Activated CD8-positive, alpha-beta memory T cell treated with anti-CD3 and anti-CD28 coated beads for 24 hours (primary cell): ENCODE data around the gene TET2.

Source experiments
- DNase-seq: peaks from one replicate; pipeline ENCODE4 v3.0.0-alpha.2; 2020

The TET2 gene

DNA sequence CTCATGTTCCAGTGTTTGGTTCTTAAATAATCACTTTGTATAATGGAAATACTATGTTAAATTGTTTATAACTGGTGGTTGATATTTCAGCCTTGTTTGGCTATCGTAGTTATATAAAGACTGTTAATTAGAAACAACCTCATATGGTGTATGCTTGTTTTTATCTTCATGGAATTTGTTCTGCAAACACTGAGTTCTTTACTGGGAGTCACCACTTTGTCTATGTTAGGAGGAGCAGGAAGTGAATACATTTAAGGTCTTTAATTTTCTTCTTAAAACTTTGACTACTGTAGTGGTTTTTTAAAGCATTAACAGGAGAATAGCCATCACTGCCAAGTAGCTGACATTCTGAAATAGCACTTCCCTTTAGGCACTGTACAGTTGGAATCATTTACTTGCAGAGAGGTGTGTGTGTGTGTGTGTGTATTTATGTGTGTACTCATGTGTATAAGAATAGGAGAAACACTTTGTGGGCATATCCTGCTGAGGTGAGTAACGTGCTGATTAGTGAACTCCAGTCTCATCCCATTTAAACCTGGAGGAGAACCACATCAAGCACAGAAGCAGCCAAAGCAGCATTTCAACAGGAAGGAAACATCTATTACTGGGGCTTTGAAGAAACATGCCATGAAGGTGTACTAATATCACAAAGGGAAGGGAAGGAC lies 37.8 kb downstream of the TET2 start:
- DNase-seq: no peak

DNA sequence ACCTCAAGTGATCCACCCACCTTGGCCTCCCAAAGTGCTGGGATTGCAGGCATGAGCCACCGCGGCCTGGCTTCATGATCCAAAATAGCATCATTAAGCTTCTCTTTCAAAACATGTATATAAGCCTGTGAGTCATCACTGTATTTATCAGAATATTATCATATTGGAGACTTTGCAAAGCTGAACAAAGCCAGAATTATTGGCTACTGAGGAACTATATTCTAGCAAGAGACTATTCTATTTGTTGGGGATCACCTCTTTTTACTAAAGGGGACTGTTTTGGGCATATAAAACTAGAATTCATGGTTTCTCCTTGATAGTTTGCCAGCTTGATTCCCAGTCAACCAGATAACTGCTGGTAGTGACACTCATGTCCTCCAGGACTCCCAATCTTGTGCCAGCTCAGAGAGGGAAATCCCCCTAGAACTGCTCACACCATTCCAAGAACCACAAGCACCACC lies 40.1 kb downstream of the TET2 start:
- no peak for DNase-seq

DNA sequence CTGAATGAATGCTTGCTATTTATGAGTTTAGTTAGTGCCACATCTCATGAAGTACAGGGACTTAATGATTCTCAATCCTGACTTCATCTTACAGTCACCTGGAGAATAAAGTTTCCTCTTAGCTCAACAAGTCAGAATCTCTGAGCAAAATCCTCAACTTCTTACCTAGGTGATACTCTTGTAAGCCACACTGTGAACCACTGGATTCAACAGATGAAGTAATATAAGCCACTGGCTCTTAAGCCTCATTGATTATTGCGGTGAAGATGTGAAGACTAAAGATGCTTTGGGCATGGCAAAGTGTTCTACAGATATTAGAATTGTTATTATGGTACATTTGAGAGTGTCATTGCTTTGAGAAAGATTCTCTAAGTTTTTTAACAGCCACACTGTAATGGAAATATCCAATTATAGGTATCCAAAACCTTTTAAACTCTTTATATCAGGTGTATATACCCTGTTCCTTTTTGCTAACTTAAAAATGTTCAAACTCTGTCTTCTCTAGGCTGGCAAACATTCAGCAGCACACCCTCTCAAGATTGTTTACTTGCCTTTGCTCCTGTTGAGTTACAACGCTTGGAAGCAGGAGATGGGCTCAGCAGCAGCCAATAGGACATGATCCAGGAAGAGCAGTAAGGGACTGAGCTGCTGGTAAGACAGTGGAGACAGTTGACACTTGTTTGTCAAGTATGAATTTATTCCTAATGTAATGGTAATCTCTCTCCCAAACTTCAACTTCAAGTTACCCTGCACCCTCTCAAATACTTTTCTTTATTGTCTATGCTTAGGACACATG lies 43.4 kb downstream of the TET2 start:
- no peak for DNase-seq

DNA sequence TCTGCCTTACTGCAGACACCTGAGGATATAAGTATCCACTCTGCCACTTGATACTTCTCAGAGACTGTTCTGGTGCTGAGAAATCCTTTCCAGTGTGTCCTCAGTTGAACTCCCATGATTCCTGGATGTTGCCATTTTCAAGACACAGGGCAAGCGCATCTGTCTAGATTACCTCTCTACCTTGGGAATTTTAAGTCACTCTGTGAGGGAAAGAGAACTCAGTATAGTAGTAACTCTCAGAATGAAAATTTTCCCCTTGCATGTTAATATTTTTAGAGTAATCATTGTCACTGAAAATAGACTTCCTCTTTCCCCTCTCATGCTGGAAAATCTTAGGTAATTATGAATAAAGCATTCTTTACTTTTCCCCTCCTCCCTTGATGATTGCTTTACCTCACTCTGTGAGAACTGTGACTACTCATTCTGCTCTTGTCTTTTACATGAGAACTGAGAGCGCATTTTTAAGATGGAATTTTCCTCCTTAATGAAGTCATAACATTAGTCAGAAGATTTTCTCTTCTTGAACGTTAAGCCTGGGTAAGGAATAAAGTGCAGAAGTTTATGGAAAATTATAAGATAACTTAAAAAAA lies 45.0 kb downstream of the TET2 start:
- DNase-seq: no peak

DNA sequence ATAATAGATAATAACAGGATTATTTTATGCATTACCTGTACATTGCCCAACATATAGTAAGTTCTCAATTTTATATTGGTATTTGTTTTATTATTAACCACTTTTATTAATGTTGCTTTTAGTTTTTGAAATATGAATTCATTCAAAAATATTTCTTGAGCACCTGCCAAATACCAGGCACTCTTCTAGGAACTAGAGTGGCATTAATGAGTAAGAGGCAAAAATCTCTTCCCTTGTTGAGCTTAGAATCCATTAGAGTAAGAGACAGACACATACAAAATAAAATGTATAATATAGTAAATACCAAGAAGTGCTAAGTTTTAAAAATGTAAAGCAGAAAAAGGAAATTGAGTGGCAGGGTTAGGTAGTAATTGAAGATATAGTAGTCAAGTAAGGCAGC lies 45.8 kb downstream of the TET2 start:
- no peak for DNase-seq

DNA sequence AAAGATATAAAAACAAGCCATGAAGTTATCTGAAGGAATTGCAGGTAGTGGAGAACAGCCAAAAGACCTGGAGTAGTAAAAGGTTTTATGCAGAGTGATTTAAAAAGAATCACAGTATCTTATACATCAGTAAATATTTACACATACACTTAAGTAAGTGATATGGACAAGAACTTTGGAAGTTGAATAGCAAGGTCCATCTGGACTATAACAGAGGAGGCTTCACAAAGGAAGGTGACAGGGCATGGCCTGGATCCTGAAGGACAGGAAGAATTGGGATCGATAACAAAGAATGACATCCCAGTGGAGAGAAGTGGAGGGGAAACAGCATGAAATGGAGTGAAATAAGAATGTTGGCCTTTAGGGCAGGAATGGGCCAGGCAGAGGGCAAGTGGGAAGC lies 46.2 kb downstream of the TET2 start:
- no peak for DNase-seq

DNA sequence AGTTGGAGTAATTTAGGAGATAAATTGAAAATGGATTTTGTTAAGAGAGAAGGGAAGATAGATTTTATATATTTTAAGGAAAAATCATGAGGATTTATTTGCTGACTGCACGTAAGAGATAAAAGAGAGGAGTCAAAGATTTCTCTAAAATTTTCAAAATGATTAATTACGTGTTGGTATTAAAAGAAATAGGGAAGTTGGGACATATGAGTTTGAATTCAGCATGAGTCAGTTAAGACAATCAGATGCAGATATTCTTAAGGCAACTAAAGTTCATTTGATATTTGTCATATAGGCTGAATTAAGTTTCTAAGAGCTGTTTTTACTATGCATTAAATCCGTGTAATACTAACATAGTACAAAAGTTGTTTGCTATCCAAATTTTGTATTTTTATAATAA lies 46.9 kb downstream of the TET2 start:
- no peak for DNase-seq

DNA sequence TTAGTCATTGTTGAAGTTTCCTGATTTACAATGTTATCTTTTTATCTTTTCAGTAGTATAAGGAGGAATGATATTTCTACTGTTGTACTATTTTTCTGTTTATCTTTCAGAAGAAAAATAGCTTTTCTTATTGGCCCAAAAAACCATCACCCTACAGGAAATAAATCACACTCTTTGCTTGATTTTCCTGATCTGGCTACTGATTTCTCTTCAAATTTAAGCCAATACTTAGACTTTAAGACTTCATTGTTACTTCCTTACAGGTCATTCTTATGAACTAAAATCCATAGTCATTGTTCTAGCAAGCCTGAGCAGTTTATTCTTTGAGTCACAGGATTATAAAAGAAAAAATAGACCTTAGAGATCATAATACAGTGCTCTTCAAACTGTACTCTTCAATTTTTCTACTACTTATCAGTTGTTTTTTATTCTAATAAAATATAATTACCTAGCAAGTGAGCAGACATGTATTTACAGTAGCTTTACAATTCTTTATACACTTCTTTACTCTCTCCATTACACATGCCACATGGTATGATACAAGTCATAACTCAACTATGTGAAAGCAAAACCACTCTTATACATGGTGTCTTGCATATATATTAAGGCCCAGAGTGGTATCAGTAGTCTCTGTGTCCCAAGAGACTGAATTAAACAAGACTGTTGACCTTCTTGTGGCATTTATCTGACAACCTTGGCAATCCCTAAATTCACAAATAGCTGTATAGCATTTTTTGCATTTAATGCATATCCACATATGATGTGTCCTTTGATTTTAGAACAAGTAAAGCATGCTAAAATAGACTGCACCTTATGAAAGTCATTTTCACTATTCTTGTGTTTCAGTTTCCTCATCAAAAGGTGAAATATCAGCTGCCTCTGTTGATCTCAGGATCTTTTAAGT lies 47.9 kb downstream of the TET2 start:
- DNase-seq: no peak

DNA sequence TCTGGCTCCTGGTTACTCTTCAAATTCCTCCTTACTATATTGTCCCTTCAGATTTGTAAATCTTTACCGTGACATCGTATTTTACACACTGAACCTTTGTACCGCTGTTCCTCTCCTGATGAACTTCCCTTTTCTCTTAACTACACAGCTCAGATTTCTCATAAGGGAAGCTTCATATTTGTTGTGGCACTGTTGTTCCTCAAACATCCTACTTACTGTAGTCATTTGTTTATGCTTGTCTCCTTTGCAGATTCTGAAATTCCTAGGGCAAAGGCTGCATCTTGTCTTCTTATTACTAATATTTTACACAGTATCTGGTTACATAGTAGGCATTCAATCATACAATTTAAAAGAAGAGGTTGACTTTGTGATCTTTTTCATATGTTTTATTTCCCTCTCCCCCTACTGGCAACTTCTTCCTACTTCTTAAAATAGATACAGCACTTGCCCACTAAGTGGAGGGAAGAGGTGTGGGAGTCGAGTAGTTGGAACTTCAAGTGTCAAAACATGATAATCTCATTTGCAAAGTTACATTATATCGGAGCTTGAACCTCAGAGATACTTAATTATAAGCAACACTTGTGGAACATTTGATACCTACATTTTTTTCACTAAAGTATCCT lies 50.0 kb downstream of the TET2 start:
- DNase-seq: no peak

DNA sequence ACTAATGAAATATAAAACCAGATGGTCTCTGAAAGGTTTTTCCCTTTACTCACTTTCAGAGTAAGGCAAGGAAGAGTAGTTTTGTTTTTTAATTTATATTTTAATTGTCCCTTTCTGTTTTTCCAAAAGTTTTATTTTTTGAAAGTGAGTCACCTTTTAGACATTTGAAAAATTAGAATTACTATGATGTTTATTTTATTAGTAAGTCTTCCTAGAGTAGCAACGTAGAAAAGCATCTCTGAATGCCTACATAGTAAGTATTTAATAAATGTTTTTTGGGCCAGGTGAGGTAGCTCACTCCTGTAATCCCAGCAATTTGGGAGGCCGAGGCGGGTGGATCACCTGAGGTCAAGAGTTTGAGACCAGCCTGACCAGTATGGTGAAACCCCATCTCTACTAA lies 51.1 kb downstream of the TET2 start:
- no peak for DNase-seq

DNA sequence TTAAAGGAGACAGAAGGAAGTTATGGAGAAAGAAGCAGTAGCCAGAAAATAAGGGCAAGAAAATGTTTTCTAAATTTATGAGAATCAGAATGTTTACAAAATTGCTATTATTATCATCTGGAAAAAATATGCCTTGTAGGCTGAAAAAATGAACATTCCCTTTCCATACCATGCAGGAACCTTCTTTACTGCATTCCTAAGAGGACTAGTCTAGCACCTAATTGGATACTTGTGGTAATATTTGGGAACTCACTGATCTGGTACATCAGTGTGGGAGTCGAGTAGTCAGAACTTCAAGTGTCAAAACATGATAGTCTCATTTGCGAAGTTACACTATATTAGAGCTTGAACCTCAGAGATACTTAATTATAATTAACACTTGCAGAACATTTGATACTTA lies 51.9 kb downstream of the TET2 start:
- DNase-seq: no peak

DNA sequence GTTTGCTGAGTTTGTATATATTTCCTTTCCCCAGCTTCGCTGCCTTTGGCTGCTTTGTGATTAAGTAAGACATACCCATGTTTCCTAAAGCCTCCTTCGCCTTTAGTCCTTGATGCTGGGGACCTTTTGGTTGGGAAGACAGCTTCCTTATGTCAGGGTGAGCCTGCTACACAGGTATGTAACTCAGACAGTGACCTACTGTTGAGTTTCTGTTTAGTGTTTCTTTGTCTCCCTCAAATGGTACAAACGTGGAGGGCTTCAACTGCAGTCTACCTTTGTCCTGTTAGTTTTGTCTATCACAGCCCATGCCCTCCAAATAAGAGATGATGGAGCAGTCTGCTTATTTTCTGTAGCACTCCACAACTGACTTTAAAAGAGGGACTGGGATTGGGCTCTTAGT lies 59.5 kb downstream of the TET2 start:
- no peak for DNase-seq

DNA sequence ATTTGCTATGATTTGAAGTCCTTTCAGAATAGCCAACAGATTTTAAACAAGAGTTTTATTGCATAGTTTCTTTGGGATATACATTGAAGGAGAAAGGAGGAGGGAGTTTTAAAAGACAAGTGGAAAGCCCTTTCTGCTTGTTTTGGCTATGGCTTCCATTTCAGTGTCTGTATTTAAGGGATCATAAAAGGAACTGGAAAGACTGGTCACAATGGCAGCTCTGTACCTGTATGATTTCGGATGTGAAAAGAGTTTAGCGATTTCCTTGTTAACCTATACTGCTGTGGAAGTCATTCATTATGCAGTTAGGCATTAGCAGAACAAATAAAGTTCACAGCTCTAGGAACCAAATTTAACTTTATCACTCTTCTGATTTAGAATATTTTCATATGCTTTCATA lies 60.7 kb downstream of the TET2 start:
- no peak for DNase-seq

DNA sequence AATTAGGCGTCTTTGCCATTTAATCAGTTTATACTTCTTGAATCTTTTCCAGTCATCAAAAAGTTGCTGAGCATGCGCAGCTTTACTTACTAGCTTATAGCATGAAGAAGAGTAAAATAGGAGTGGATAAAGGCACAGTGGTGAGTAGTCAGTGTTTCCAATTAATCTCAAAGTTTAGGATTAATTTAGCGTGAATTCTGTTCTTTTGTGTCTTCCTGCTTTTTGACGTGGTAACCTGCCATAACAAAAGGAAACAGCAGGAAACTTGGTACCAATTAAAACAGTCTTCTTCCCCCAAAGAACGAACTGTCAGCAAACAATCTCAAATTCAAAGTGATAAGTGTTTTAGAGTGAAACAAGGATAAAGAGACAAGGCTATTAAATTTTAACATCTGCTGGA lies 61.9 kb downstream of the TET2 start:
- no peak for DNase-seq

DNA sequence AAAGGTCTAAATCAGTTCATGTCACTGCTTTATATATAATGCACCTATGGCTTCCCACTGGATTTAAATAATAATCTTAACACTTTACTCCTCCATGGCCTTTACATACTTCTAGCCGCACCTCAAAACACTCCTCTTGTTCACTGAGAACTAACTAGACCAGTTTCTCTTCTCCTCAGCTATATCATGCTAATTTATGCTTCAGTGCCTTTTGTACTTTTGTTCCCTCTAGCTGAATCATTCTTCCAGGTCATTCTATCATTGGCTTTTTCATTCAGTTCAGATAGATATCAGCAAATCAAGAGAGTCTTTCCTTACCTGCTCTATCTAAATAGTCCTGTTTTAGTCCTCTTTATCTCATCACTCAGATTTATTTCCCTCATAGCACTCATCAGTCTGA lies 64.2 kb downstream of the TET2 start:
- DNase-seq: no peak

DNA sequence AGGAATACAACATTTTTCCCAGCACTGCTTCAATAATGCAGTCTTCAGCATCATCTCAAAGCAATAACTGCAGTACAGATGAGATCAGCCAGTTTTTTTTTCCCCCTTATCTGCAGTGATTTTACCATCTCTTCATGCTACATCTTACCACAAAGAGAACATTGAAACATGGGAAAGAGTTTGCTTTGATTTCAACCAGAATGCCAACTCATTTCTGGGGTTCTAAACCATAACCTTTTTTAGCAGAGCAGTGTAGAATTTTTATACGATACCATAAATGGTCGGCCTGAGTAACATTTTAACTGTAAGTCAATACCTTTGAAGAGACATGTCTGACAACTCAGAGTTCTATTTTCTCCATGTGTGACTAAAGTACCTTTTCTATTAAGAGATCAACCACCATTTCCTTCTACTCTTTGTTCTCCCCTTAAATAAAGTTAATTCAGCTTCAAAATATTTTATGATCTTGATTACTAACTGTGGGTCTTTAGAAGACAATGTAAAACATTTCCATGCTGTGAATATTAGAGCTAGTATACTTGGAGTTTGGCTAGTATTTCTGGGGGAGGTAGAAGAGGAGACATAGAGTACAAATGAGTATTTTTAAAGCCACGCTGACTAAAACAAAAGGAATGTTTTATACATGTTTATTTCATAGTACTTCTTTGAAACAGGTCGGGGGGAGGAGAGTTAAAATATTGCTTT lies 69.1 kb downstream of the TET2 start:
- no peak for DNase-seq

DNA sequence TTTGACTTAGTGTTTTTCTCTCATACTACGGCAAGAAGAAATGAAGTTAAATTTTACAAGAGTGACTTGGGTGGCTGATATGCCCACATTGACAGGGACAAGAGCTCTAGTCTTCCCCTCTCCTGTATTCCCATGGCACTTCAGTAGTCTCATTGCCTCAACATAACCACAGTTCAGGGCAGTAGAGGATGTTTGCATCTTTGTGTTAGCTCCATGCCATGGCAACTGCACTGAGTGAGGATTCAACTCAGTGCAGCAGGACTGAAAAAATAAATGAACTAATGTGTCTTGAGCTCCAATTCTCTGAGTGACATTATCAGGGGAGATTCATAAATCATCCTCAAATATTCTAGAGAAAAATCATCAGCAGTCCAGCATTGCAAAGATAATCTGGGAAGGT lies 78.8 kb downstream of the TET2 start:
- DNase-seq: no peak

DNA sequence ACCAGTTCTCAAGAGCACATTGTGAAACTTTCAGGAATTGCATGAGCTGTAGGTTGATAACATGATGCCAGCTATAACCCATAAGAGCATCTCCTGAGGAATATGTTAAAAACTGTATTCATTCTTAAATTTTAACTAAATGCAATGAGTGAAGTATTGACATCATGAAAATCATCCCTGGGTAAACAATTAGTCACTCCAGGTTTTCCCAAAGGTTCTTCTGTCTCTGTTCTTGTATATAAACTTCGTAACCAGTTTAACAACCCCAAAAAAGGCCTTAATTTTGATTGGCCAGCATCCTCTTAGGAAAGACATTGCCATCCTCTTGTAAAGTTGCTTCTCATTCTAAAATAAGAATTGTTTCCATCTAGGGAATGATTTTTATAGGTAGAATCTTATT lies 80.4 kb downstream of the TET2 start:
- DNase-seq: no peak

DNA sequence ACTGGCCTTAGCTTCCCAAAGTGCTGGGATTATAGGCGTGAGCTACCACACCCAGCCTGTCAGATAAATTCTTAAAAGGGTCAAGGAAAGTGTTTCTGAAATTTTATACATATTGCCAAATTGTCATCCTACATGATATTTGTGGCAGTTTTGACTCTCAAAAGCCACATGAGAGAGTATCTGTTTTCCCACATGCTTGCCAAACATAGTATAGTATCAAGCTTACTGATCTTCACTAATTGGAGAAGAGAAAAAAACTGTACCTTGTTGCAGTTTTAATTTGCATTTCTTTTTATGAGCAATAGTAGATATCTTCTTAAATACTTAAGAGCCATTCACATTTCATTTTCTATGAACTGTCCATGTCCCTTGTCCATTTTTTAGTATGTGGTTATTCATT lies 83.6 kb downstream of the TET2 start:
- no peak for DNase-seq

DNA sequence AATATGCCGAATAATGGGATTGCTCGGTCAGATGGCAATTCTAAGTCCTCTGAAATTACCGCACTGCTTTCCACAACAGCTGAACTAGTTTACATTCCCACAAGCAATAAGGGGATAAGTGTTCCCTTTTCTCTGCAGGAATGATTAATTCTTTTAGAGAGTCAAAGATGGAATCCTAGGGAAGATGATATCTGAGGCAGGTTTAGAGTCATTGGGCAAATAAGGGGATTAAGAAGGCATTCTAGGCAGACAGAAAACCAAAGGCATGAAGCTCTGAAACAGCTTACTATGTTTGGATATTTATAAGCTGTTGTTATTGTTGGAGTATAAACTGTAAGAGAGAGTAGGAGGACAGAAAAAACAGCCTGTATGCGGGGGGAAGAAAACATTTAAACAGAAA lies 85.7 kb downstream of the TET2 start:
- no peak for DNase-seq

DNA sequence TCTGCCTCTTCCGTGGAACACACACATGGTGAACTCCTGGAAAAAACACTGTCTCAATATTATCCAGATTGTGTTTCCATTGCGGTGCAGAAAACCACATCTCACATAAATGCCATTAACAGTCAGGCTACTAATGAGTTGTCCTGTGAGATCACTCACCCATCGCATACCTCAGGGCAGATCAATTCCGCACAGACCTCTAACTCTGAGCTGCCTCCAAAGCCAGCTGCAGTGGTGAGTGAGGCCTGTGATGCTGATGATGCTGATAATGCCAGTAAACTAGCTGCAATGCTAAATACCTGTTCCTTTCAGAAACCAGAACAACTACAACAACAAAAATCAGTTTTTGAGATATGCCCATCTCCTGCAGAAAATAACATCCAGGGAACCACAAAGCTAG lies 87.9 kb downstream of the TET2 start:
- no peak for DNase-seq
